ENCODE results near the gene TMEM8B.

The TMEM8B gene

GRCh38 chr9:35907711-35908503, 78.9 kb downstream of the TMEM8B start:
- DNase-seq (ENCODE audit: low read depth) = peak; percentile 55
- H3K4me3 ChIP-seq (ENCODE audit: low read length) = no peak overlapping the region
- TF ChIP-seq, protein P1, sequence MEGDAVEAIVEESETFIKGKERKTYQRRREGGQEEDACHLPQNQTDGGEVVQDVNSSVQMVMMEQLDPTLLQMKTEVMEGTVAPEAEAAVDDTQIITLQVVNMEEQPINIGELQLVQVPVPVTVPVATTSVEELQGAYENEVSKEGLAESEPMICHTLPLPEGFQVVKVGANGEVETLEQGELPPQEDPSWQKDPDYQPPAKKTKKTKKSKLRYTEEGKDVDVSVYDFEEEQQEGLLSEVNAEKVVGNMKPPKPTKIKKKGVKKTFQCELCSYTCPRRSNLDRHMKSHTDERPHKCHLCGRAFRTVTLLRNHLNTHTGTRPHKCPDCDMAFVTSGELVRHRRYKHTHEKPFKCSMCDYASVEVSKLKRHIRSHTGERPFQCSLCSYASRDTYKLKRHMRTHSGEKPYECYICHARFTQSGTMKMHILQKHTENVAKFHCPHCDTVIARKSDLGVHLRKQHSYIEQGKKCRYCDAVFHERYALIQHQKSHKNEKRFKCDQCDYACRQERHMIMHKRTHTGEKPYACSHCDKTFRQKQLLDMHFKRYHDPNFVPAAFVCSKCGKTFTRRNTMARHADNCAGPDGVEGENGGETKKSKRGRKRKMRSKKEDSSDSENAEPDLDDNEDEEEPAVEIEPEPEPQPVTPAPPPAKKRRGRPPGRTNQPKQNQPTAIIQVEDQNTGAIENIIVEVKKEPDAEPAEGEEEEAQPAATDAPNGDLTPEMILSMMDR (conservative IDR thresholded peaks at IDR 0.05; ENCODE audit: low read depth, low read length) = no peak

- no peak overlapping the region for H3K4me3 ChIP-seq (ENCODE audit: low read length)
- TF ChIP-seq, protein P1 (conservative IDR thresholded peaks at IDR 0.05; ENCODE audit: low read depth, low read length) = no peak
- DNase-seq (ENCODE audit: low read depth) = no peak
Measured at GRCh38 chr9:35908504-35909125, 79.6 kb downstream of the TMEM8B start.

DNA sequence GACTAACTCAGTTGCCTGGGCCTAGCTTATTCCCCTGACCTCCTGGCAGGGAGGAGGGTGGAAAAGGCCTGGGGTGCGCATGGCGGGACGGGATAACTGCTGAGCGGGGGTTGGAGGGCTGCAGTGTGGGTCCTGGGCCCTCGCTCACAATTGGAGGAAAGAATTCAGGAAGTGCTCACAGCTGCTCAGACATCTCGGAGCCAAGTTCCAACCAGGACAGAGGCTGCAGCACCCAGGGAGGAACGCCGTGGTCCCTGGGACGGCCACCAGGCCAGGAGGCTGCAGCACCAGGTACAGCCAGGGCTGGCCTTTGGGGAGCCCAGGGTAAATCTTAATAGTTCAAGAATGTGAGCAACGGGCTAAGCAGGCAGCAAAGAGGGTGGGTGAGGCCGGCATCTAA, 80.2 kb downstream of the TMEM8B start, which contains the start of gene SPAAR:
SPAAR (plus strand) TSS at position 217 of the 400 bp plus-strand sequence. CDS start 974 bp downstream, outside the sequence.
- DNase-seq (ENCODE audit: low read depth) = no peak
- TF ChIP-seq, protein P1 (conservative IDR thresholded peaks at IDR 0.05; ENCODE audit: low read depth, low read length) = no peak
- no peak within 1 kb of the TSS for H3K4me3 ChIP-seq (ENCODE audit: low read length)

DNA sequence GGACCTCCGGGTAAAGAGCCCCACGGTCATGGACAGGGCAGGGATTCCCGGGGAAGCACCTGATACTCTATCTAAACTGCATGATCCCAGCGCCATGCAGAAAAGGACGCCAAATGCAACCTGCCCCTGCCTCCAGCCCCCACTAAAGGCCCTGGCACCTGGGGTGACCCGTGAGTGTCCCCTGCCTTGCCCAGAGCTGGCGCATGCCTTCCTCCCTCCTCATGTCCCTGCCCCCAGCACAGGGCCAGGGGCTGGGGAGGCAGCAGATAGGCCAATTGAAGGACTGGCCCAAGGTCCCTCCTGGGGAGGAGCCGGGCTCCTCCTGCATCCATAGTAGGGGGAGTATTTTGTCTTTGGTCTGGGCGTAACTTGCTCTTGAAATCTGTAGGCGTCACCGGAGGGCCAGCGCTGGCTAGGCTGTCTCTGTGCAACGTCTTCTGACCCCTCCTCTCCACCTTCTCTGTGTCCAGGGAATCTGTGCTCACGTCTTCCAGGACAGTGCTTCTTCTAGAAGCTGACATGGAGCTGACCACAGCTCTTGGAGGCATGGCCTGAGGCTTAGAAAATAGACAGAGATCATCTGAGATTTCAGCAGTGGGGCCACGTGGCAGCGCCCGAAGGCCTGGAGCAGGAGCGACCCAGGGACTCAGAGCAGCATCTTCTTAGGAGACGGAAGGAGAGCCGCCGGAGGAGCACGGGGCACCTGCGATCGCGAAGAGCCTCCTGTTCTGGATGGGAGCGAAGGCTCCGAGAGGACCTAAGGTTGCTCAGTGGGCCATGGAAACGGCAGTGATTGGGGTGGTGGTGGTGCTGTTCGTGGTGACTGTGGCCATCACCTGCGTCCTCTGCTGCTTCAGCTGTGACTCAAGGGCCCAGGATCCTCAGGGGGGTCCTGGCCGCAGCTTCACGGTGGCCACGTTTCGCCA, 80.9 kb downstream of the TMEM8B start:
- TF ChIP-seq, protein P1 (conservative IDR thresholded peaks at IDR 0.05; ENCODE audit: low read depth, low read length) = no peak
- no peak for DNase-seq (ENCODE audit: low read depth)
- no peak overlapping the region for H3K4me3 ChIP-seq (ENCODE audit: low read length)

- H3K4me3 ChIP-seq (ENCODE audit: low read length) = no peak overlapping the region
- DNase-seq (ENCODE audit: low read depth) = no peak
- TF ChIP-seq, protein P1 (conservative IDR thresholded peaks at IDR 0.05; ENCODE audit: low read depth, low read length) = peak; percentile 73
Measured at GRCh38 chr9:35910613-35911359, 81.8 kb downstream of the TMEM8B start.

- no peak overlapping the region for H3K4me3 ChIP-seq (ENCODE audit: low read length)
- DNase-seq (ENCODE audit: low read depth) = no peak
- TF ChIP-seq, protein P1 (conservative IDR thresholded peaks at IDR 0.05; ENCODE audit: low read depth, low read length) = no peak
Measured at GRCh38 chr9:35911690-35912089, 82.7 kb downstream of the TMEM8B start.

All from retinal pigment epithelial cell (primary cell).